Measurements from ENCODE around the gene MTG1.

DNA sequence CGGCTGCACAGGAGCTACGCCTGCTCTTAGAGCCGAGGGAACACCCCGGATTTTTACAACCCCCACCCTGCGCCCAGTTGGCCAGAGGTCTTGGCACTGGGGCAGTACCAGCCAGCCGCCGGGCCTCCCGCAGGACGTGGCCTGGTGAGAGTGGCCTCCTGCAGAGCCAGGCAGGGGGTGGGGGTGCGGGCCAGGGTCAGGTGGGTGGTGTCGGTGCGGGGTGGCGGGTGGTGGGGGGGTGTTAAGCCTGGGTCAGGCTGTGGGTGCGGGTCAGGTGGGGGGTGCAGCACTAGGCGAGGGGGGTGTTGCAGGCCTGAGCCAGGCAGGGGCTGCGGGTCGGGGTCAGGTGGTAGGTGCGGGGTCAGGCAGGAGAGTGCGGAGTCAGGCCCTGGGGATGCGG, 21.4 kb upstream of the MTG1 start:
- TF ChIP-seq FOXK2 (IDR thresholded peaks at IDR 0.05) (no peak), ELF4 (IDR thresholded peaks at IDR 0.05) (no peak), CTBP1 (IDR thresholded peaks at IDR 0.05; ENCODE audit: borderline replicate concordance) (no peak), LEF1 (IDR thresholded peaks at IDR 0.05; ENCODE audit: borderline replicate concordance) (no peak), SP1 (IDR thresholded peaks at IDR 0.05) (no peak), NFRKB (IDR thresholded peaks at IDR 0.05) (no peak), BHLHE40 (IDR thresholded peaks at IDR 0.05; ENCODE audit: borderline replicate concordance) (no peak), FOXA1 (IDR thresholded peaks at IDR 0.05) (no peak), SUZ12 (IDR thresholded peaks at IDR 0.05) (no peak)
- TF ChIP-seq, protein P1, sequence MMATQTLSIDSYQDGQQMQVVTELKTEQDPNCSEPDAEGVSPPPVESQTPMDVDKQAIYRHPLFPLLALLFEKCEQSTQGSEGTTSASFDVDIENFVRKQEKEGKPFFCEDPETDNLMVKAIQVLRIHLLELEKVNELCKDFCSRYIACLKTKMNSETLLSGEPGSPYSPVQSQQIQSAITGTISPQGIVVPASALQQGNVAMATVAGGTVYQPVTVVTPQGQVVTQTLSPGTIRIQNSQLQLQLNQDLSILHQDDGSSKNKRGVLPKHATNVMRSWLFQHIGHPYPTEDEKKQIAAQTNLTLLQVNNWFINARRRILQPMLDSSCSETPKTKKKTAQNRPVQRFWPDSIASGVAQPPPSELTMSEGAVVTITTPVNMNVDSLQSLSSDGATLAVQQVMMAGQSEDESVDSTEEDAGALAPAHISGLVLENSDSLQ (IDR thresholded peaks at IDR 0.05): no peak

All from HEK293T (cell line).